ENCODE results near the gene RFX2. TPM values are rescaled to one million over a fixed set of nuclear protein-coding genes. Genes with fewer than 3 reads are reported as not detected.

Gene RFX2
- total RNA-seq, 1 donor from 2014 or later = 5.2 TPM

DNA sequence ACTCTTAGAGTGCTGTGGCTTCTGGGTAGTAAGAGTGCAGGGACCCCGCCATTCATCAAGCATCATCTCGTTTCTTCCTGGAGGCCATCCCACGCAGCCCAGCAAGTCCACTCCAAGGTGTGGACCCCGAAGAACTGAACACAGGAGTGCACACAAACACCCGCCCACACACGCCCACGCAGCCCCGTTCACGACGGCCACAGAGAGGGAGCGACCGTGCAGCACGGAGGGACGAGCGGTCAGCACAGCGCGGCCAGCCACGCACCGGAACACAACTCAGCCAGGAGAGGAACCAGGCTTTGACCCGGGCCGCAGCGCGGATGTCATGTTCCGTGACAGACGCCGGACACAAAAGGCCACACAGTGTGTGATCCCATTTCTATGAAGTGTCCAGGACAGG, 114.2 kb downstream of the RFX2 start:
- Histone ChIP-seq H3K4me3 (ENCODE audit: low read length in 3 of 3) (no peak overlapping the region), H3K4me1 (ENCODE audit: control insufficient read depth in 3 of 3, insufficient read depth in 3 of 3, low read length in 3 of 3) (peaks cover 0 to 7% (median 4%) of the 10 kb centered on the region in 3 donors), H3K9me3 (ENCODE audit: control insufficient read depth in 3 of 3, low read length in 3 of 3) (no peaks in the 10 kb centered on the region), H3K9ac (ENCODE audit: low read depth in 1 of 3, low read length in 3 of 3) (no peak overlapping the region), H3K27me3 (ENCODE audit: control insufficient read depth in 3 of 3, insufficient read depth in 3 of 3, low read length in 3 of 3) (no peaks in the 10 kb centered on the region), H3K27ac (ENCODE audit: low read depth, low read length) (no peak overlapping the region), H3K36me3 (ENCODE audit: control insufficient read depth in 3 of 3, insufficient read depth in 3 of 3, low read length in 3 of 3) (peaks cover 0 to 7% (median 0%) of the 10 kb centered on the region in 3 donors)

DNA sequence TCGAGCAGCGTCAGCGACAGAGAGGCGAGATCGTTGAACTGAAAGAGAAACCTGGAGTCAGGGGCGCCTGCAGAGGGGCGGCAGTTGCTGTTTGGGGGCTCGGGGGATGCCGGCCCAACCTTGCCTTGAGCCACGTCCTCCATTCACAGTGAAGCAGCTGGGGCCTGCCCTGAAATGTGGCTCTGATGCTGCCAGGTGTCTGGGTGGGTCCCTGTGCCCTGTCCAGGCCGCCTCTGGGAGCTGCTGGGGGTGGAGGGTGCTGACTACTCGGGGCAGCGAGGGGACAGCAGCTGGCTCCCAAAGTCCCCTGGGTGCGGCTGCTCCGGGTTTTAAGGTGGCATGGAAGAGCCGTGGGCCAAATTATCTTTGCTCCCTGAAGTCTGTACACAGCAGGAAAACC, 114.7 kb downstream of the RFX2 start:
- Histone ChIP-seq H3K27ac (ENCODE audit: low read depth, low read length) (no peak overlapping the region), H3K36me3 (ENCODE audit: control insufficient read depth in 3 of 3, insufficient read depth in 3 of 3, low read length in 3 of 3) (peaks cover 0 to 3% (median 0%) of the 10 kb centered on the region in 3 donors), H3K9me3 (ENCODE audit: control insufficient read depth in 3 of 3, low read length in 3 of 3) (no peaks in the 10 kb centered on the region), H3K9ac (ENCODE audit: low read depth in 1 of 3, low read length in 3 of 3) (no peak overlapping the region), H3K4me3 (ENCODE audit: low read length in 3 of 3) (no peak overlapping the region), H3K27me3 (ENCODE audit: control insufficient read depth in 3 of 3, insufficient read depth in 3 of 3, low read length in 3 of 3) (no peaks in the 10 kb centered on the region), H3K4me1 (ENCODE audit: control insufficient read depth in 3 of 3, insufficient read depth in 3 of 3, low read length in 3 of 3) (peaks cover 0 to 7% (median 4%) of the 10 kb centered on the region in 3 donors)

DNA sequence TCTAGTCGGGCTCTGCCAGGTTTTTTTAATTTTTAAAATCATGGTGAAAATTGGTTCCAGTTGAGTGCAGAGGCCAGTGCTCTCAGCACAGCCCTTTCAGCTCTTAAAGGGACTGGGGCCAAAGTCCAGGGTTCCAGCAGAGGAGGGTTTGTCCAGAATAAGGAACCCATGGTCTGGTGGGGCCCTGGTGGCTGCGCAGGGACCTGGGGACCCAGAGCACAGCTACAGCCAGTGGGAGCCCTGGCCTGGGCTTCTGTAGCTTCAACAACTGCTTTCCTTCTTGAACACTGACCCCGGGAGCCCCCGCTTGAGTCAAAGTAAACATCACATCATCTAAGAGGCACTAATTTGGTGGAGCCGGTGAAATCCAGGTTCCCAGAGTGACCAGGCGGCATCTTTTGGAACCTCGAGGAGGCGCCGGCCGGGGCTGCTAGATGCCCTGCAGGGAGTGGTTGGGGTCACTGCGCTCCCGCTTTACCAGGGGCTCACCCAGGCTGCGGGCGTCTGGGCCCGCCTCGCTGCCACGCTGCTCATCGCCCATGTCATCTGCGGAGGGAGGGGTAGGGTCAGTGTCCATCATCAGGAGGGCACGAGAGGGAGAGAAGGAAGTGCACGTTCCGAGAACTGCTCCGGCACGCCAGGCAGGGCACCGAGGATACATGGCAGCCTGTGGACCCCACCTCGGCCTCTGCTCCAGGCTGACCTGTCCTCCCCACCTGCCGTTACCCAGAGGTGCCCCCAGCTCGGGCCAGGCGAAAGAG, 115.7 kb downstream of the RFX2 start:
- Histone ChIP-seq H3K27me3 (ENCODE audit: control insufficient read depth in 3 of 3, insufficient read depth in 3 of 3, low read length in 3 of 3) (no peaks in the 10 kb centered on the region), H3K4me3 (ENCODE audit: low read length in 3 of 3) (no peak overlapping the region), H3K9me3 (ENCODE audit: control insufficient read depth in 3 of 3, low read length in 3 of 3) (no peaks in the 10 kb centered on the region), H3K4me1 (ENCODE audit: control insufficient read depth in 3 of 3, insufficient read depth in 3 of 3, low read length in 3 of 3) (peaks cover 0 to 7% (median 4%) of the 10 kb centered on the region in 3 donors), H3K9ac (ENCODE audit: low read depth in 1 of 3, low read length in 3 of 3) (no peak overlapping the region), H3K36me3 (ENCODE audit: control insufficient read depth in 3 of 3, insufficient read depth in 3 of 3, low read length in 3 of 3) (peaks cover 0 to 3% (median 0%) of the 10 kb centered on the region in 3 donors), H3K27ac (ENCODE audit: low read depth, low read length) (no peak overlapping the region)

DNA sequence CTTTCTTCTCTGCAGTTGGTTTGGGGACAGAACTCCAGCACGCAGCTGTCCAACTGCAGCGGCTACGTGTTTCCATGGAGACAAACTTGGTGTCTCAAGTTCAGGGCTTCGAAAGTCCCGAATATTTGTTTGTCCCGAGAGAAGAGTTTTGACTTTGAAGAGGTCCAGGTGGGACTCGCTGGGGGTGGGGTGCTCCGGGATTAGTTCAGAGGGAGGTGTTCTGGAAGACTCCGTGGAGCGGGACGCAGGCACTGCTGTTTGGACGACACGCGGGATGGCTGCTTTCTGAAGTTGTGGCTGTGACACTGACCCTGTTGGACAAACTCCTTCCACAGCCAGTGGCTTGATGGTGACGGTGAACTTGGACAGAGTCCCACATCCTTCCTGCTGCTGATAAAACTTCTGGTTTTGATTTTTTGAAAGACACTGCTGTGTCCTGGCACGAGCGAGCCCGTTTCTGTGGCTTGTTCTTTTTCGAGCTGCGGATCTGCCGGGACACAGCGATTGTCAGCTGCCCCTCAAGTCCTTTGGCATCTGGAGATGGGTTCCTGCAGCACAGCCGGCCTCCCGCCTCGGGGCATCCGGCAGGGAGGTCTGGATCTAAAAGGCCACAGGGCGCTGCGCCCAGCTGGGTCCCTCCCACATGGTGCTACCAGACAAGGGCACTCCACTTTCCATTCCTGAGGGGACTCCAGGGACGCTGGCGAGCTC, 116.5 kb downstream of the RFX2 start:
- Histone ChIP-seq H3K27ac (ENCODE audit: low read depth, low read length) (no peak overlapping the region), H3K4me3 (ENCODE audit: low read length in 3 of 3) (no peak overlapping the region), H3K9me3 (ENCODE audit: control insufficient read depth in 3 of 3, low read length in 3 of 3) (no peaks in the 10 kb centered on the region), H3K9ac (ENCODE audit: low read depth in 1 of 3, low read length in 3 of 3) (no peak overlapping the region), H3K27me3 (ENCODE audit: control insufficient read depth in 3 of 3, insufficient read depth in 3 of 3, low read length in 3 of 3) (no peaks in the 10 kb centered on the region), H3K4me1 (ENCODE audit: control insufficient read depth in 3 of 3, insufficient read depth in 3 of 3, low read length in 3 of 3) (peaks cover 0 to 7% (median 4%) of the 10 kb centered on the region in 3 donors), H3K36me3 (ENCODE audit: control insufficient read depth in 3 of 3, insufficient read depth in 3 of 3, low read length in 3 of 3) (peaks cover 0 to 2% (median 0%) of the 10 kb centered on the region in 3 donors)

DNA sequence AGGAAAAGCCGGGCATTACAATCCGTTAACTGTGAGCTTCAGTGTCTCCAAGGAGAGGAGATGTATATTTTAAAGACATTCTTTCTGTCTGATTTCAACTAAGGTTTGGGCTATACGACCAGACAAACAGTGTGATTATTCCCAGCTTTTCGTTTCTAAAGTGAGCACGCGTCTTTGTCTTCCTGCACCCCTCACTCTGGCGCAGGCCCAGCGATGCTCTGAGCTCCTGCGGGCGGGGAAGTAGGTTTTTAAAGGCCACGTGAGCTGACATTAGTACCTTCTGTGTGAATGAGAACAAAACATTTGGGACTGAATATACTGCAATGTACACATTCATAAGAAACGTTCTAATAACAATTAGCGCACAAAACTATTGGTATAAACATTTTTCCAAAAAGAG, 117.1 kb downstream of the RFX2 start:
- Histone ChIP-seq H3K9me3 (ENCODE audit: control insufficient read depth in 3 of 3, low read length in 3 of 3) (no peaks in the 10 kb centered on the region), H3K27ac (ENCODE audit: low read depth, low read length) (no peak overlapping the region), H3K4me3 (ENCODE audit: low read length in 3 of 3) (no peak overlapping the region), H3K27me3 (ENCODE audit: control insufficient read depth in 3 of 3, insufficient read depth in 3 of 3, low read length in 3 of 3) (peaks cover 0 to 3% (median 0%) of the 10 kb centered on the region in 3 donors), H3K4me1 (ENCODE audit: control insufficient read depth in 3 of 3, insufficient read depth in 3 of 3, low read length in 3 of 3) (peaks cover 0 to 7% (median 4%) of the 10 kb centered on the region in 3 donors), H3K36me3 (ENCODE audit: control insufficient read depth in 3 of 3, insufficient read depth in 3 of 3, low read length in 3 of 3) (no peaks in the 10 kb centered on the region), H3K9ac (ENCODE audit: low read depth in 1 of 3, low read length in 3 of 3) (no peak overlapping the region)

DNA sequence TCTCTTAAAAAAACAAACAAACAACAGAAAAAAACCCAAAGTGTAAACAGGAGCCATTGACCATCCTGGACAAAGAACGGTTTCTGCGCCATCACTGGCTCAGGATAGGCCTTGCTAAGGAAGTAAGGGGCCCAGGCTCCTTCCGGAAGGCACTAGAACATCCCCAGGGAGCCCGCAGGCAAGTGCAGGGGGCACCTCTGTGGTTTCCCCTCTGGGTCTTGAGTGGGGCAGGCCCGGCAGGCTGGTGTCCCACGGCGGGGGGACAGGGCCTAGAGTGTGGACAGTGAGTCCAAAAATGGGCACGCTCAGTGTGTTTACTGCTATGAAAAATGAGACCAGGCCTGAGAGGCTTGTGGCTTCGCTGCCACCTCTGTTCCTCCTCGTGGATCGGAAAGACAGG, 117.5 kb downstream of the RFX2 start:
- Histone ChIP-seq H3K4me1 (ENCODE audit: control insufficient read depth in 3 of 3, insufficient read depth in 3 of 3, low read length in 3 of 3) (peaks cover under 1 to 9% (median 4%) of the 10 kb centered on the region in 3 donors), H3K9me3 (ENCODE audit: control insufficient read depth in 3 of 3, low read length in 3 of 3) (no peaks in the 10 kb centered on the region), H3K4me3 (ENCODE audit: low read length in 3 of 3) (no peak overlapping the region), H3K27me3 (ENCODE audit: control insufficient read depth in 3 of 3, insufficient read depth in 3 of 3, low read length in 3 of 3) (peaks cover 0 to 3% (median 0%) of the 10 kb centered on the region in 3 donors), H3K9ac (ENCODE audit: low read depth in 1 of 3, low read length in 3 of 3) (no peak overlapping the region), H3K27ac (ENCODE audit: low read depth, low read length) (no peak overlapping the region), H3K36me3 (ENCODE audit: control insufficient read depth in 3 of 3, insufficient read depth in 3 of 3, low read length in 3 of 3) (no peaks in the 10 kb centered on the region)

DNA sequence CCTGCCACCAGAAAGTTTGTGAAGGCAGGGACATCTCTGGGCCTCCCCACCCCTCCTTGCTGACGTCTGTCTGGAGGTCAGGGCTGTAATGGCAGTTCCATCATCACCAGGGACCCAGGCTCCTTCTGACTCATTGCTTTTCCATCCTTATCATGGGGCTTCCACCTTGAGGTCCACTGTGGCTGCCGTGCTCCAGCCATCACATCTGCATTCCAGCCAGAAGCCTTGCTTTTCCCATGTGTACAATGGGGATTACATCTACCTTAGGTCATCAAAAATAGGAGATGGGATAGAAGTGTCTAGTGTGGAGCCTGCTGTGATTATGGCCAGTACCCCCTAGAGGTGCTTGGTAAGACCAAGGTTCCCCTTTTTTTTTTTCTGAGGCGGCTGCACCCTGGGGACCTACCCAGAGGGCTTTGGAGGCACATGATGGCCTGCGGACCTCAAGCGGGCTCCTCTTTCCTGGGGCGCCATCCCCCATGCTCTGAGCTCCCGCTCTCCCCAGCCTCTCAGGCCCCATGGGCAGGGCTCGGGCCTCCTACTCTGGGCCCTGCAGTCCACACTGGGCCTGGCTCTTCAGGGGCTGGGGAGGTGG, 119.0 kb downstream of the RFX2 start:
- Histone ChIP-seq H3K36me3 (ENCODE audit: control insufficient read depth in 3 of 3, insufficient read depth in 3 of 3, low read length in 3 of 3) (no peaks in the 10 kb centered on the region), H3K9ac (ENCODE audit: low read depth in 1 of 3, low read length in 3 of 3) (no peak overlapping the region), H3K27me3 (ENCODE audit: control insufficient read depth in 3 of 3, insufficient read depth in 3 of 3, low read length in 3 of 3) (peaks cover 0 to 3% (median 0%) of the 10 kb centered on the region in 3 donors), H3K4me3 (ENCODE audit: low read length in 3 of 3) (no peak overlapping the region), H3K9me3 (ENCODE audit: control insufficient read depth in 3 of 3, low read length in 3 of 3) (no peaks in the 10 kb centered on the region), H3K27ac (ENCODE audit: low read depth, low read length) (no peak overlapping the region), H3K4me1 (ENCODE audit: control insufficient read depth in 3 of 3, insufficient read depth in 3 of 3, low read length in 3 of 3) (peaks cover 4 to 14% (median 8%) of the 10 kb centered on the region in 3 donors)

DNA sequence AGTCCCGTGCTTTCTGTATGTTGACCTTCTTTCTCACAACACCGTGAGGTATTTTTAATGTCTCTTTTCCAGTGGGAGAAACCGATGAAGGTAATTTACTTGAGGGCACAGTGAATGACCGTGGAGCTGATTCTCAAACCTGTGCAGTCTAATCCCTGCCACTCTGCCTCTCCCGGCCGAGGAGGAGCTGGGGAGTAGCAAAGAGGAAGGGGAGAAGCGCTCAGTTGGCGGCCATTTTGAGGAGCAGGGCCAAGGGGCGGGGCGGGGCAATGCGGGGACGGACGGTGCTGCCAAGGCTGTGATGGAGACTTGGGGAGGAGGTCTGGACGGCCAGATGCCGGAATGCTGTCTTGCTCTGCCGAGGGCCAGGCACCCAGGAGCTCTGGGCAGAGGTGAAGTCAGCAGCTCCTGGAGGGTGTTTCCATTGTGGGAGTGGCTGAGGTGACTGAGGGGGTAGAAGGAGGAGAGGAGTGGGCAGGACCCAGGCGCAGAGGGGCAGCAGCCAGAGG, 120.0 kb downstream of the RFX2 start:
- H3K27ac ChIP-seq (ENCODE audit: low read depth, low read length) = no peak overlapping the region
- H3K36me3 ChIP-seq (ENCODE audit: control insufficient read depth in 3 of 3, insufficient read depth in 3 of 3, low read length in 3 of 3) = no peaks in the 10 kb centered on the region
- H3K4me1 ChIP-seq (ENCODE audit: control insufficient read depth in 3 of 3, insufficient read depth in 3 of 3, low read length in 3 of 3) = peaks cover 4 to 14% (median 8%) of the 10 kb centered on the region in 3 donors
- no peak overlapping the region for H3K4me3 ChIP-seq (ENCODE audit: low read length in 3 of 3)
- H3K9ac ChIP-seq (ENCODE audit: low read depth in 1 of 3, low read length in 3 of 3) = no peak overlapping the region
- peaks cover 0 to 3% (median 0%) of the 10 kb centered on the region in 3 donors for H3K27me3 ChIP-seq (ENCODE audit: control insufficient read depth in 3 of 3, insufficient read depth in 3 of 3, low read length in 3 of 3)
- H3K9me3 ChIP-seq (ENCODE audit: control insufficient read depth in 3 of 3, low read length in 3 of 3) = no peaks in the 10 kb centered on the region

DNA sequence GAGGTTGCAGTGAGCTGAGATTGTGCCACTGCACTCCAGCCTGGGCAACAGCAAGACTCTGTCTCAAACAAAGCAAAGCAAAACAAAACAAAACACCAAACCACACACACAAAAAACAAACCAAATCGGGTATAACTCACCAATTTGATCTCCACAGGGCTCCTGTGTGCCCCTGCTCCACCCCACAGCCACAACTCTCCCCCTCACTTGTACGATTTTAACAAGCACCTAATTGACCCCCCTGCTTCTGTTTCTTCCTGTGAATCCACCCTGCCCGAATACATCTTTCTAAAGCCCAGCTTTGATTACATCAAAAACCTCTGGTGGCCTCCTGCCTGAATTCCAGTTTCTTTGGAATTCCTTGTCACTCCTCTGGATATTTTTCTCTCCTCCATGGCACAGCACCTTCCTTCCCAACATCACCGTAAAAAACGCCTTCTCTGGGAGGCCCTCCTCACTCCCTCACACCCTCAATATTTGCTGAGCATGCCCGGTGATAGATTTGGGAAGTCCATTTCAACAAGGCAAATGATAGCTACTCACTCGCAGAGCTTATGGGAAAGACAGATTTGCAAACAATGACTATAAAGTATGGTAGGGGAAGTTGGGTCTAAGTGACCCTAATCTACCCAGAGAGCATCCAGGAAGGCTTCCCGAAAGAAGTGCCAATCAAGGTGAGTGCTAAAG, 120.8 kb downstream of the RFX2 start:
- Histone ChIP-seq H3K27me3 (ENCODE audit: control insufficient read depth in 3 of 3, insufficient read depth in 3 of 3, low read length in 3 of 3) (peaks cover 0 to 3% (median 0%) of the 10 kb centered on the region in 3 donors), H3K4me3 (ENCODE audit: low read length in 3 of 3) (no peak overlapping the region), H3K9ac (ENCODE audit: low read depth in 1 of 3, low read length in 3 of 3) (no peak overlapping the region), H3K4me1 (ENCODE audit: control insufficient read depth in 3 of 3, insufficient read depth in 3 of 3, low read length in 3 of 3) (peaks cover 4 to 14% (median 8%) of the 10 kb centered on the region in 3 donors), H3K36me3 (ENCODE audit: control insufficient read depth in 3 of 3, insufficient read depth in 3 of 3, low read length in 3 of 3) (no peaks in the 10 kb centered on the region), H3K27ac (ENCODE audit: low read depth, low read length) (no peak overlapping the region), H3K9me3 (ENCODE audit: control insufficient read depth in 3 of 3, low read length in 3 of 3) (no peaks in the 10 kb centered on the region)

All from skeletal muscle tissue (tissue), 4 donors.